HL-60 (cell line): Measurements from ENCODE around the gene CDK6.

ENCODE experiments used
- DNase-seq, 2 experiments: peaks; one replicate each; pipeline ENCODE4 v3.0.0-alpha.2; 2010 to 2020; ENCODE audit warnings: low read depth in 1 of 2, low spot score in 1 of 2
- H3K27ac ChIP-seq: fragments of 250-450 bp; sonication (Bioruptor Pico); replicated peaks from 2 replicates; pipeline ENCODE4 v1.5.1; 2020; ENCODE audit warnings: mild to moderate bottlenecking, moderate library complexity
- H3K27me3 ChIP-seq: fragments of 250-450 bp; sonication (Bioruptor Pico); 2 replicates; pipeline ENCODE4 v1.5.1; 2021; ENCODE audit warnings: mild to moderate bottlenecking, moderate library complexity; ENCODE audit not compliant: insufficient read depth, poor library complexity, severe bottlenecking
- H3K4me3 ChIP-seq: replicated peaks from 2 replicates; pipeline ENCODE4 v1.5.1; 2011; ENCODE audit warnings: mild to moderate bottlenecking, control low read depth, low read length; ENCODE audit not compliant: insufficient read depth
- CTCF ChIP-seq: IDR thresholded peaks from one replicate; pipeline ENCODE4 v1.5.1; 2011; ENCODE audit warnings: low read length, control low read depth, inconsistent platforms; ENCODE audit not compliant: insufficient read depth
- GABPA ChIP-seq: IDR thresholded peaks from 2 replicates; pipeline ENCODE4 v1.6.1; 2012; ENCODE audit warnings: low read depth
- POLR2AphosphoS5 ChIP-seq: IDR thresholded peaks from 2 replicates; pipeline ENCODE4 v1.6.1; 2012; ENCODE audit warnings: low read depth
- REST ChIP-seq: IDR thresholded peaks from 2 replicates; pipeline ENCODE4 v1.6.1; 2012; ENCODE audit warnings: low read depth; ENCODE audit not compliant: insufficient replicate concordance
- SPI1 ChIP-seq: IDR thresholded peaks from 2 replicates; pipeline ENCODE4 v1.6.1; 2012; ENCODE audit warnings: low read depth, mild to moderate bottlenecking, borderline replicate concordance

CDK6 gene

GRCh38 chr7:92693519-92693918 is 142.9 kb downstream of the CDK6 start:
- no peak overlapping the region for H3K27ac ChIP-seq
- no peak for DNase-seq
- TF ChIP-seq POLR2AphosphoS5 = no peak
- TF ChIP-seq GABPA = no peak
- TF ChIP-seq REST = no peak
- H3K27me3 ChIP-seq = no peaks in the 10 kb centered on the region
- no peak overlapping the region for H3K4me3 ChIP-seq

DNA sequence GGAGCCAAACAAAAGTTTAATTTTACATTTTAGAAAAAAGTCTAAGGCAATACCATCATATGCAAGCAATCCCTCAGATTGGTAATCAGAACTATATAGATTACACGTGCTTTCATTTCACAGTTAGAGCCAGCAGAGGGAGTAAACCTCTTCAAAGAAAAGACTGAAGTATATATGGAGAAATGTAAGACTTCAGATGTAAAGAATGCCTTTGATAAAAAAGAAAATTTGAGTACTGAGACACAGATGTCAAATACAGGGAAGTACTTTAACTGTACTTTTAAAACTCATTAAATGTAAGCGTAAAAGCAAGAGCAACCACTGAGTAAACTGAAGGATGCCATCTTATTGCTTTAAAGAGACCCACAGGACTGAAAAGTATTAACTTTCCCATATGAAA is 144.8 kb downstream of the CDK6 start:
- TF ChIP-seq REST (no peak), GABPA (no peak), SPI1 (no peak), POLR2AphosphoS5 (no peak), CTCF (peak; percentile 28)
- peak; percentile 12 to 55 for DNase-seq
- Histone ChIP-seq H3K27ac (no peak overlapping the region), H3K4me3 (no peak overlapping the region), H3K27me3 (no peaks in the 10 kb centered on the region)

GRCh38 chr7:92685136-92686042 is 151.0 kb downstream of the CDK6 start:
- TF ChIP-seq GABPA (no peak), SPI1 (no peak), POLR2AphosphoS5 (no peak), REST (no peak), CTCF (no peak)
- Histone ChIP-seq H3K4me3 (no peak overlapping the region), H3K27ac (no peak overlapping the region), H3K27me3 (no peaks in the 10 kb centered on the region)
- DNase-seq = no peak
